ENCODE data around the gene ZNF8.

ZNF8 gene

DNA sequence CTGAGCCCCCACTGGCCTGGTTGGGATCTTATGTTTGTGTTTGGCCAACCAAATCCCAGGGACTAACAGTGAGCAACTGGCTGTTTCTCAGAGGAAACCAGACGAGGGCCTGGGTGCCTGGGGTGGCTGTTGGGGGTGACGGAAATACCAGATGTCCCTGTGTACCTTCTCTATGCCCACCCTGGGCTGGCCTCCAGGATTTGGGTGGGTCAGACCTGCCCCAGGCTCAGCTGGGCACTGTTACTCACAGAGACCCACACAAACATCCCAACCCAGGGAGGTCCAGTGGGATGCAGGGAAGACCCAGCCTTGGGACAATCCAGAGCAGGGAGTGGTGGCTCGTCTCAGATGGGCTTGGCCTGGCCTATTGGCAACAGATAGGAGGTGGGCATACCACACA is 56.9 kb downstream of the ZNF8 start:
- TF ChIP-seq, protein P1, sequence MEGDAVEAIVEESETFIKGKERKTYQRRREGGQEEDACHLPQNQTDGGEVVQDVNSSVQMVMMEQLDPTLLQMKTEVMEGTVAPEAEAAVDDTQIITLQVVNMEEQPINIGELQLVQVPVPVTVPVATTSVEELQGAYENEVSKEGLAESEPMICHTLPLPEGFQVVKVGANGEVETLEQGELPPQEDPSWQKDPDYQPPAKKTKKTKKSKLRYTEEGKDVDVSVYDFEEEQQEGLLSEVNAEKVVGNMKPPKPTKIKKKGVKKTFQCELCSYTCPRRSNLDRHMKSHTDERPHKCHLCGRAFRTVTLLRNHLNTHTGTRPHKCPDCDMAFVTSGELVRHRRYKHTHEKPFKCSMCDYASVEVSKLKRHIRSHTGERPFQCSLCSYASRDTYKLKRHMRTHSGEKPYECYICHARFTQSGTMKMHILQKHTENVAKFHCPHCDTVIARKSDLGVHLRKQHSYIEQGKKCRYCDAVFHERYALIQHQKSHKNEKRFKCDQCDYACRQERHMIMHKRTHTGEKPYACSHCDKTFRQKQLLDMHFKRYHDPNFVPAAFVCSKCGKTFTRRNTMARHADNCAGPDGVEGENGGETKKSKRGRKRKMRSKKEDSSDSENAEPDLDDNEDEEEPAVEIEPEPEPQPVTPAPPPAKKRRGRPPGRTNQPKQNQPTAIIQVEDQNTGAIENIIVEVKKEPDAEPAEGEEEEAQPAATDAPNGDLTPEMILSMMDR (IDR thresholded peaks at IDR 0.05) = no peak
- H3K9me3 ChIP-seq = peaks cover 0 to 12% (median 6%) of the 10 kb centered on the region in 3 donors
- H3K27ac ChIP-seq = no peak overlapping the region
- peaks cover 39 to 61% (median 54%) of the 10 kb centered on the region in 3 donors for H3K36me3 ChIP-seq
- intact Hi-C loops (cut with DNase I; ENCODE audit: low total_unique reads) = no loop called here
- H3K27me3 ChIP-seq = no peaks in the 10 kb centered on the region
- H3K4me1 ChIP-seq = no peaks in the 10 kb centered on the region
- no peak overlapping the region for H3K4me3 ChIP-seq
- no peak for DNase-seq

DNA sequence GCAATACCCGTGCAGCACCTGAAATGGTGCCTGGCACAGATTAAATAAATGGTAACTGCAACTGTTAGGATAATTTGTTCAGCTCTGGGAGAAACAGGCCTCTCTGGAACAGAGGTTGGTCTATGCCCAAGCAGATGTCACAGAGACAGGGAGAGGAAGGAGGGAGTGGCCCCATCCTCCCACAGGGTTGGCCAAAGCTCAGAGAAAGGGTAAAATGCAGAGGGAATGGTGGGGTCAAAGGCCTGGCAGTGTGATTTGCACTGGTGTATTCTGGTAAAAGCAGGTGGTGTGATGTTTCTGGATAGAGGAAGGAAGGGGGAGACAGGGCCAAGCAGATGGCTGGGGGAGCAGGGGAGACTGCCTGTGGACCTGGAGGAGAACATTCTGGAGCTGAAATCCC is 57.5 kb downstream of the ZNF8 start:
- H3K27me3 ChIP-seq = no peaks in the 10 kb centered on the region
- peaks cover 0 to 12% (median 6%) of the 10 kb centered on the region in 3 donors for H3K9me3 ChIP-seq
- intact Hi-C loops (cut with DNase I; ENCODE audit: low total_unique reads) = no loop called here
- no peaks in the 10 kb centered on the region for H3K4me1 ChIP-seq
- H3K27ac ChIP-seq = no peak overlapping the region
- DNase-seq = no peak
- H3K36me3 ChIP-seq = peaks cover 45 to 67% (median 54%) of the 10 kb centered on the region in 3 donors
- TF ChIP-seq, protein P1 (IDR thresholded peaks at IDR 0.05) = no peak
- no peak overlapping the region for H3K4me3 ChIP-seq

DNA sequence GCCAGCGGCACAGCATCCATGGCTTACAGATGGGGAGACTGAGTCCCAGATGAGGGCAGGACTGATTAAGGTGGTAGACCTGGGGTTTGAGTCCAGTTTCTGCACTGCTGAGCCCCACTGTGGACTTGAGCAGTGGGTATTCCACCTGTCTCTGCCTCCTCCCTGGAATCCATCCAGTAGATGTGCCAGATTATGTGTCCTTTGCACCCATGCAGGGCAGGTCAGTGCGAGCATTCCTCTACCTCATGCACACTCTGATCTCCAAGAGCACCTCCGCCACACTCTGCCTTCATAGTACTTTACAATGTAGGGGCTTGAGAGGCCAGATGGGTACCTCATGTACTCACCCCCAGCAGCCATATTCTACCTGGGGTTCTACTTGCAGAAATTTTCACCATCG is 58.1 kb downstream of the ZNF8 start:
- Histone ChIP-seq H3K27me3 (no peaks in the 10 kb centered on the region), H3K9me3 (peaks cover 0 to 12% (median 6%) of the 10 kb centered on the region in 3 donors), H3K4me3 (no peak overlapping the region), H3K36me3 (peaks cover 48 to 73% (median 55%) of the 10 kb centered on the region in 3 donors), H3K27ac (no peak overlapping the region), H3K4me1 (no peaks in the 10 kb centered on the region)
- DNase-seq = no peak
- TF ChIP-seq, protein P1 (IDR thresholded peaks at IDR 0.05) = no peak
- intact Hi-C loops (cut with DNase I; ENCODE audit: low total_unique reads) = no loop called here

DNA sequence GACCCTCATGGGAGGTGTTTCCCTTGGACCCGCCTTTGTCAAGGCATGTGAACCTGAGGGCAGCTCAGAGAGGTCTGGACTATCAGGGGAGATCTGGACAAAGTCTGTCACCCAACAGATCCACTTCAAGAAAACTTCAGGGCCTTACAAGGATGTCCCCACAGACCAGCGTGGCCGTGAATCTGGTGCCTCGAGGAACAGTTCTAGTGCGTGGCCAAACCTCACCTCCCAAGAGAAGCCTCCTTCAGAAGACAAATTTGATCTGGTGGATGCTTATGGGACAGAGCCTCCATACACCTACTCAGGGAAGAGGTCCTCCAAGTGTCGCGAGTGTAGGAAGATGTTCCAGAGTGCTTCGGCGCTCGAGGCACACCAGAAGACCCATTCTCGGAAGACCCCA is 59.6 kb downstream of the ZNF8 start:
- intact Hi-C loops (cut with DNase I; ENCODE audit: low total_unique reads) = no loop called here
- H3K9me3 ChIP-seq = peaks cover 0 to 12% (median 6%) of the 10 kb centered on the region in 3 donors
- no peaks in the 10 kb centered on the region for H3K27me3 ChIP-seq
- H3K27ac ChIP-seq = no peak overlapping the region
- peaks cover 48 to 74% (median 59%) of the 10 kb centered on the region in 3 donors for H3K36me3 ChIP-seq
- H3K4me1 ChIP-seq = no peaks in the 10 kb centered on the region
- no peak for DNase-seq
- TF ChIP-seq, protein P1 (IDR thresholded peaks at IDR 0.05) = no peak
- no peak overlapping the region for H3K4me3 ChIP-seq

DNA sequence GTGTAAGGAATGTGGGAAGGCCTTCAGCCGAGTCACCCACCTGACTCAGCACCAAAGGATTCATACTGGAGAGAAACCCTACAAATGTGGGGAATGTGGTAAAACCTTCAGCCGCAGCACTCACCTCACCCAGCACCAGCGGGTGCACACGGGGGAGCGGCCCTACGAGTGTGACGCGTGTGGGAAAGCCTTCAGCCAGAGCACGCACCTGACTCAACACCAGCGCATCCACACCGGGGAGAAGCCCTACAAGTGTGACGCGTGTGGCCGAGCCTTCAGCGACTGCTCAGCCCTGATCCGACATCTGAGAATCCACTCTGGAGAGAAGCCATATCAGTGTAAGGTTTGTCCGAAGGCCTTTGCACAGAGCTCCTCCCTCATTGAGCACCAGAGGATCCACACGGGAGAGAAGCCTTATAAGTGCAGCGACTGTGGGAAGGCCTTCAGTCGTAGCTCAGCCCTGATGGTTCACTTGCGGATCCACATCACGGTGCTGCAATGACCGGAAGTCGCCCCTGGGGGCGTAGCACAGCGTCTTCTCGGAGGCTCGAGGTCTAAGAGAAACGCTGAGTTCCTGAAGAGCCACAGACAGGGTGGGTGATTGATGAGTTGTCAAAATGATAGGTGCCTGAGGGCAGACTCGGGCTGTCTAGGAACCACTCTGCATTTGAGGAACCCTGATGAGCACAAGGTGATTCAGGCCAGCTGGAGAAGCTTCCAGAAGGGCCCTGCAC is 60.2 kb downstream of the ZNF8 start:
- Histone ChIP-seq H3K27me3 (no peaks in the 10 kb centered on the region), H3K4me1 (no peaks in the 10 kb centered on the region), H3K4me3 (no peak overlapping the region), H3K9me3 (peaks cover 0 to 12% (median 6%) of the 10 kb centered on the region in 3 donors), H3K36me3 (peaks cover 48 to 74% (median 59%) of the 10 kb centered on the region in 3 donors), H3K27ac (no peak overlapping the region)
- intact Hi-C loops (cut with DNase I; ENCODE audit: low total_unique reads) = no loop called here
- TF ChIP-seq, protein P1 (IDR thresholded peaks at IDR 0.05) = no peak
- no peak for DNase-seq
